GM21619 (cell line): ENCODE data around the gene BRD4.

ENCODE experiments used
- ATAC-seq: cut with Tn5 transposase; IDR thresholded peaks from one replicate; pipeline ENCODE4 v1.9.1; 2021; ENCODE audit not compliant: unreplicated experiment

BRD4 gene

DNA sequence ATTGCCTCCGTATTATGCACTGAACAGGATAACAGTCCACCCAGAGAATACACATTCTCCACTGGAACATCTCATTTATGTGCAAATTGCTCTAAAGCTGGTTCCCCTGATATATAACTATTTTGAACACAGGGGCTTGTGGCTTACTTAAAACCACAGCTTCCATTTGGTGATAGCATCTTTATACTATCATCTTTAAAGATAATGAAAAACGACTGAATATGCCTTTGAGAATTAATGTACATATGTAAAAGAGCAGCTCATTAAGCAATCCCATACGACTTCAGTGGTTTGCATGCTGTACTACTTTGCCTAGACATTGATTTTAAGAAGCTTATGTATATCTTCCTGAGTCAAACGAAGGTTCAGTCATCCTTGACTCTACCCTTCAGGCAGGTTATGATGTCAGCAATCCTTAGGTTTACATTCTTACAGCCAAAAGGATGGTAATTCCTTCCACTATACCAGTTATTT lies 40.8 kb downstream of the BRD4 start:
- no peak for ATAC-seq

GRCh38 chr19:15291089-15291488 lies 41.2 kb downstream of the BRD4 start:
- ATAC-seq, result no peak

DNA sequence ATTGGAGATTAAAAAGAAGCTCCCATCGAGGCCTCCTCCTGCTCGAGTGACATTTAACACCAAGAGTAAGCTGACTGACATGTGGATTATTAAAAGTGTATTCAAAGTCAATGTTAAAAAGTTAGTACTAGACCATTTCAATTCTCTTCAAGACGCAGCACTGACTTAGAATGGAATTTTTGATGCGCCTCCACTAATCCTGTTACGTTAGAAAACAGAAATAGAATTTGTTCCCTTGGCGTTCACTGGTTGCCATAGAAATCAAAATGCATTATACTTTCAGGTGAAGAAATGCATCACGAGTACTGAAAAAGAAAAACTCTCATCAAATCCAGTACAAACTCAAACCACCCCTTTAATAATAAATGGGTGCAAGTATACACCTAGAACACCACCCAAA lies 42.2 kb downstream of the BRD4 start:
- ATAC-seq, result no peak

GRCh38 chr19:15289673-15290072 lies 42.7 kb downstream of the BRD4 start:
- no peak for ATAC-seq

DNA sequence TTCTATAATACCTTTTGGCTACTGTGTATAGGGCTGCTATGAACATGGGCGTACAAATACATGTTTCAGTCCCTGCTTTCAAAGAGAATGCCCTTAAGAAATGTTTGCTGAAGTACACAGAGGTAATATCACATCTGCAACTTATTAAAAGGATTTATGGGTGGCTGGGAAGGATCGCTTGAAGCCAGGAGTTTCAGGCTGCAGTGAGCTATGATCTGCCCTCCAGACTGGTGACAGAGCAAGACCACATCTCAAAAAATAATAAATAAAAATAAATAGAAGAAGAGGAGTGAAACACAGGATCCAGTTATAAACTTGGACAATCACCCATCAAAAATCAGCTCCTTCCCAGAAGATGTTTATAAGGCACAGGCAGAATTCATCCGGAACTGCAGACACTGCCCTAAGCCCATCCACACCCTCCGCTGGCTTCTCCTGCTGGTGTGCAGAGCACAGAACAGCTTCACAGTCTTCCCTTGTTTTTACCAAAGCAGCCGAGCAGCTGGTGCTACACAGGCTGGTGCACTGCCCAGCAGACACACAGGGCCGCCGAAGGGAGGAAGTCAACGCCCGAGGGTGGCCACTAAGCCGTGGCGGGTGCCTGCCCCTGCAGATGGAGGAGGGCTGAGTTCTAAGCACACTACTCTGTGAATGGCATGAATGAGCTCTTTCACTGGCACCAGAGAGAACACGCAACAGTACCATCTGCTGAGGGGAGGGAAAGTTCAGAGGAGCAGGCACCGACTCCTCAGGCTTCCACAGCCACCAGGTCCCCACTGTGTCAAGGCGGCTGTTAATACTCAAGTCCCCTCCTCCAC lies 44.0 kb downstream of the BRD4 start:
- no peak for ATAC-seq

- ATAC-seq, result no peak
Observed at GRCh38 chr19:15287496-15287895, 44.8 kb downstream of the BRD4 start.

DNA sequence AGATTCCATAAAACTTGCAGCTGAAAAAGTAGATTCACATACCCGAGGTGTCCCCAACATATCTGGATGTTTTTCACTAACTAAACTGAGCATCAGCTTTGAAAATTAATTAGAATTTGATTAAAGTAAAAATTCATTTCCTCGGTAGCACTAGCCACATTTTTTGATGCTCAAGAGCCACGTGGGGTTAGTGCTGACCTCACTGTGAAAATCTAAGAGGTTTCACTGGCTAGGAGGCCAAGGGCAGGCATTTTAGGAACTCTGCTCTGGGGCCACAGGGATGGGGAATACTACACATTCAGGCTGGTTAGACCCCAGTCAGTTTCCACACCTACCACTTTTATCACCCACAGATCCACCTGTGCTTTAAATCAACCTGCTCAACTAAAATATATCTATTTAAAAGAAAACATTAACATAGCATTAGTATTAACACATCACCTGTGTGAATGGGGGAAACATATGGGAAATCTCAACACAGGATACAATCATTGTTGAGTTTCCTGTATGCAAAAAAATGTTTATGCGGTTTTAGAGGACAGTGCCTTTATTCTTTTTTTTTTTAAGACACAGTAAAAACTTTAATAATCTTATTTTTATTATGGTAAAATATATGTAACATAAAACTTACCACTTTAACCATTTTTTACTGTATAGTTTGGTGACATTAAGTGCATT lies 45.5 kb downstream of the BRD4 start:
- ATAC-seq, result no peak

- no peak for ATAC-seq
Observed at GRCh38 chr19:15285896-15286591, 46.3 kb downstream of the BRD4 start.

- no peak for ATAC-seq
Observed at GRCh38 chr19:15284896-15285295, 47.4 kb downstream of the BRD4 start.

DNA sequence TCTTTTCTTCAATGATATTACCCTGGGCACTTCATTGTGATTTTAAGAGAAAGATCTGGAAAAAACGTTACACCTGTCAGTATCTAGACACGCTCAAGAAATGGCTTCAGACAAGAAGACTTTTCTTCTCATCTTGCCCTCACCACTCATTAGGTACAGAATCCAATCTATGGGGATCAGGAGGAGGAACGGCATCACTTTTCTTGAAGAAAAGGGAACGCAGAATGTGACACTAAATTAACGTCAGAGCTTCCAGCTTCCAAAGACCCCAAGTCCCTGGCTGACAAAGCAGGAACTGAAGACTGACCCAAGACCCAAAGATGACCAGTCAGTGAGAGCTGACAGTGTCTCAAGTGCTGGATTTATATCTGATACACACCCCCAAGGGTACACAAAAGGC lies 48.2 kb downstream of the BRD4 start:
- no peak for ATAC-seq

- no peak for ATAC-seq
Observed at GRCh38 chr19:15283141-15283883, 49.0 kb downstream of the BRD4 start.

DNA sequence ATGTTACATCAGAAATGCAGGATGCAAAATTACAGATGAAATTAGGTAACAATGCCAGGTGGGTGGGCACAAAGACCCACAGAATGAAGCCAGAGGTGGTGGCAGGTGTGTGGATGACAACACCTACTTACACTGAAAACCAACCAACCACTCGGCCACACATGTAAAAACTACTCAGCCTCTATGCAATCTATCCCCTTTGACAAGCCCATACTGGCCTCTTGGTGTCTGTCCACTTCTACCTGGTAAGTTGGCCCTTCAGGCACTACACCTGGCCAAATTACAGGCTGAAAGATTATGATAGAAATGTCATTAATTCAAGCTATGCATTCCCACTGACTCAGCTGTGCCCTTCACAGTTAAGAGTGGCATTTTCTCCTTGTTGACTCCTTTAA lies 50.0 kb downstream of the BRD4 start:
- ATAC-seq, result no peak

GRCh38 chr19:15280915-15281683 lies 51.2 kb downstream of the BRD4 start:
- ATAC-seq, result no peak

DNA sequence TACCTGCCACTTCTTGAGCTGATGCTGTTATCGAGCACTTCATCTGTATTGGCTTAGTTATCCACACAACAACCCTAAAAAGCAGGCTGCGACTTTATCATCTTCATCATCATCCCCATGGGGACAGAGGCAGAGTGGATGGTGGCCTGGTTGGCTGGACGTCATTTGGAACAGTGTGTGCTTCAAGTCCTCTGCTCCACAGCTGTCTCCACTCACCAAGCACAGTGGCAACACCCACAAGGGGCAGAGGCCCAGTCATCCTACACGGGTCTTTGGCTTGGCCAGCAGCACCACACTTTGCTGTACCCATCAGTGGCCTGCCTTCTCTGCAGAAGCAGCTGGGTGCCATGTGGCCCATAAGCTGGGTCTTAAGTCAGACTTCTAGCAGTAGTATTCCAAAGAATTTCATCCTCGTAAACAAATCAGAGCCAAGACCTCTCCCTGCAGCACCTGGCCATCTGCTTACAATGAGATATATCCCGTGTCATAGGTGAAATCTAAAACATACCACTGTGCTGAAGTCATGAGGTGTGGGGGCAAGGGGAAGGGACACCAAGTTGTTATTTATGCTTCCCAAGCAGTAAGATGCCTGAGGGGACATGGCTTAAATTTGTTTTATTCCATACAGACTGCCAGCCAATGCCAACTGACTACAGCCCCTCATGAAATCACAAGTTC lies 52.2 kb downstream of the BRD4 start:
- no peak for ATAC-seq

GRCh38 chr19:15279326-15279904 lies 52.9 kb downstream of the BRD4 start:
- ATAC-seq, result no peak

- no peak for ATAC-seq
Observed at GRCh38 chr19:15276620-15277215, 55.6 kb downstream of the BRD4 start.

GRCh38 chr19:15274477-15274876 lies 57.9 kb downstream of the BRD4 start:
- no peak for ATAC-seq

- ATAC-seq, result no peak
Observed at GRCh38 chr19:15269806-15270205, 62.5 kb downstream of the BRD4 start.

GRCh38 chr19:15268928-15269253 lies 63.4 kb downstream of the BRD4 start:
- ATAC-seq, result no peak
